ENCODE results near the gene FKBP8. TPM values are rescaled to one million over a fixed set of nuclear protein-coding genes. Genes with fewer than 3 reads are reported as not detected.

FKBP8 gene
- polyA plus RNA-seq, 1 donor from 2014 or later: 183 TPM

DNA sequence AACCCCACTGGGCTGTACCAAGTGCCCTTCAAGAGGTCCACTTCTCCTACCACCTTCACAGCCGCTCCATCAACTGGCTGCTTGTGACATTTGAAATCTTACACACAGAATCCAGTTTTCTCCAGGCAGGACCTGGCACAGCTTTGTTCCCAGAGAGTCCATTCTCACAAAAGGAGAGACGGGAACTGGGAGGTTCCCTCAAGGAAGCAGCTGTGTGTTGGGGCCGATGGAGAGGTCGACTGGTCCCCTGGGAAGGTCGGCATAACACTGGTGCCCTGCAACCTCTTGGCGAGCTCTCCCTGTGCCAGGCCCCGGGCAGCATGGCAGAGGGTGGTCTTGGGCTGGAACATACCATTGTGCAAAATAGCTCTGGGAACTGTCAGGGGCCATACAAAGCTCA is 43.0 kb downstream of the FKBP8 start:
- Histone ChIP-seq H3K27ac (ENCODE audit: low read length) (no peak overlapping the region), H3K4me3 (ENCODE audit: low read length) (no peak overlapping the region), H4K20me1 (ENCODE audit: insufficient read depth) (no peaks in the 10 kb centered on the region), H3K9me2 (ENCODE audit: insufficient read depth, low read length) (no peaks in the 10 kb centered on the region), H2AFZ (ENCODE audit: low read depth, low read length) (no peak overlapping the region), H3F3A (ENCODE audit: insufficient read depth, low read length, poor library complexity, severe bottlenecking) (no peaks in the 10 kb centered on the region), H3K79me2 (replicated peaks; ENCODE audit: insufficient read depth, low read length) (peaks cover 3% of the 10 kb centered on the region), H3K36me3 (ENCODE audit: insufficient read depth, low read length) (no peaks in the 10 kb centered on the region), H3K9ac (ENCODE audit: low read length) (no peak overlapping the region), H3K9me3 (ENCODE audit: low read length) (no peaks in the 10 kb centered on the region), H3K27me3 (ENCODE audit: insufficient read depth, low read depth, low read length) (no peaks in the 10 kb centered on the region), H3K4me2 (ENCODE audit: low read length) (no peak overlapping the region)
- TF ChIP-seq POLR2AphosphoS5 (IDR thresholded peaks at IDR 0.05) (no peak), EP300 (conservative IDR thresholded peaks at IDR 0.05; ENCODE audit: poor library complexity, severe bottlenecking) (no peak), SMC3 (conservative IDR thresholded peaks at IDR 0.05; ENCODE audit: poor library complexity) (no peak), TAF1 (IDR thresholded peaks at IDR 0.05; ENCODE audit: low read depth) (no peak), RAD21 (conservative IDR thresholded peaks at IDR 0.05) (no peak), MXI1 (conservative IDR thresholded peaks at IDR 0.05; ENCODE audit: poor library complexity, severe bottlenecking) (no peak), EZH2 (IDR thresholded peaks at IDR 0.05; ENCODE audit: borderline replicate concordance, insufficient read depth, low read length, poor library complexity, severe bottlenecking) (no peak)
- TF ChIP-seq, protein P1, sequence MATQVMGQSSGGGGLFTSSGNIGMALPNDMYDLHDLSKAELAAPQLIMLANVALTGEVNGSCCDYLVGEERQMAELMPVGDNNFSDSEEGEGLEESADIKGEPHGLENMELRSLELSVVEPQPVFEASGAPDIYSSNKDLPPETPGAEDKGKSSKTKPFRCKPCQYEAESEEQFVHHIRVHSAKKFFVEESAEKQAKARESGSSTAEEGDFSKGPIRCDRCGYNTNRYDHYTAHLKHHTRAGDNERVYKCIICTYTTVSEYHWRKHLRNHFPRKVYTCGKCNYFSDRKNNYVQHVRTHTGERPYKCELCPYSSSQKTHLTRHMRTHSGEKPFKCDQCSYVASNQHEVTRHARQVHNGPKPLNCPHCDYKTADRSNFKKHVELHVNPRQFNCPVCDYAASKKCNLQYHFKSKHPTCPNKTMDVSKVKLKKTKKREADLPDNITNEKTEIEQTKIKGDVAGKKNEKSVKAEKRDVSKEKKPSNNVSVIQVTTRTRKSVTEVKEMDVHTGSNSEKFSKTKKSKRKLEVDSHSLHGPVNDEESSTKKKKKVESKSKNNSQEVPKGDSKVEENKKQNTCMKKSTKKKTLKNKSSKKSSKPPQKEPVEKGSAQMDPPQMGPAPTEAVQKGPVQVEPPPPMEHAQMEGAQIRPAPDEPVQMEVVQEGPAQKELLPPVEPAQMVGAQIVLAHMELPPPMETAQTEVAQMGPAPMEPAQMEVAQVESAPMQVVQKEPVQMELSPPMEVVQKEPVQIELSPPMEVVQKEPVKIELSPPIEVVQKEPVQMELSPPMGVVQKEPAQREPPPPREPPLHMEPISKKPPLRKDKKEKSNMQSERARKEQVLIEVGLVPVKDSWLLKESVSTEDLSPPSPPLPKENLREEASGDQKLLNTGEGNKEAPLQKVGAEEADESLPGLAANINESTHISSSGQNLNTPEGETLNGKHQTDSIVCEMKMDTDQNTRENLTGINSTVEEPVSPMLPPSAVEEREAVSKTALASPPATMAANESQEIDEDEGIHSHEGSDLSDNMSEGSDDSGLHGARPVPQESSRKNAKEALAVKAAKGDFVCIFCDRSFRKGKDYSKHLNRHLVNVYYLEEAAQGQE (IDR thresholded peaks at IDR 0.05; ENCODE audit: borderline replicate concordance): no peak
- TF ChIP-seq, protein P2, sequence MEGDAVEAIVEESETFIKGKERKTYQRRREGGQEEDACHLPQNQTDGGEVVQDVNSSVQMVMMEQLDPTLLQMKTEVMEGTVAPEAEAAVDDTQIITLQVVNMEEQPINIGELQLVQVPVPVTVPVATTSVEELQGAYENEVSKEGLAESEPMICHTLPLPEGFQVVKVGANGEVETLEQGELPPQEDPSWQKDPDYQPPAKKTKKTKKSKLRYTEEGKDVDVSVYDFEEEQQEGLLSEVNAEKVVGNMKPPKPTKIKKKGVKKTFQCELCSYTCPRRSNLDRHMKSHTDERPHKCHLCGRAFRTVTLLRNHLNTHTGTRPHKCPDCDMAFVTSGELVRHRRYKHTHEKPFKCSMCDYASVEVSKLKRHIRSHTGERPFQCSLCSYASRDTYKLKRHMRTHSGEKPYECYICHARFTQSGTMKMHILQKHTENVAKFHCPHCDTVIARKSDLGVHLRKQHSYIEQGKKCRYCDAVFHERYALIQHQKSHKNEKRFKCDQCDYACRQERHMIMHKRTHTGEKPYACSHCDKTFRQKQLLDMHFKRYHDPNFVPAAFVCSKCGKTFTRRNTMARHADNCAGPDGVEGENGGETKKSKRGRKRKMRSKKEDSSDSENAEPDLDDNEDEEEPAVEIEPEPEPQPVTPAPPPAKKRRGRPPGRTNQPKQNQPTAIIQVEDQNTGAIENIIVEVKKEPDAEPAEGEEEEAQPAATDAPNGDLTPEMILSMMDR (IDR thresholded peaks at IDR 0.05; ENCODE audit: poor library complexity, severe bottlenecking): no peak

DNA sequence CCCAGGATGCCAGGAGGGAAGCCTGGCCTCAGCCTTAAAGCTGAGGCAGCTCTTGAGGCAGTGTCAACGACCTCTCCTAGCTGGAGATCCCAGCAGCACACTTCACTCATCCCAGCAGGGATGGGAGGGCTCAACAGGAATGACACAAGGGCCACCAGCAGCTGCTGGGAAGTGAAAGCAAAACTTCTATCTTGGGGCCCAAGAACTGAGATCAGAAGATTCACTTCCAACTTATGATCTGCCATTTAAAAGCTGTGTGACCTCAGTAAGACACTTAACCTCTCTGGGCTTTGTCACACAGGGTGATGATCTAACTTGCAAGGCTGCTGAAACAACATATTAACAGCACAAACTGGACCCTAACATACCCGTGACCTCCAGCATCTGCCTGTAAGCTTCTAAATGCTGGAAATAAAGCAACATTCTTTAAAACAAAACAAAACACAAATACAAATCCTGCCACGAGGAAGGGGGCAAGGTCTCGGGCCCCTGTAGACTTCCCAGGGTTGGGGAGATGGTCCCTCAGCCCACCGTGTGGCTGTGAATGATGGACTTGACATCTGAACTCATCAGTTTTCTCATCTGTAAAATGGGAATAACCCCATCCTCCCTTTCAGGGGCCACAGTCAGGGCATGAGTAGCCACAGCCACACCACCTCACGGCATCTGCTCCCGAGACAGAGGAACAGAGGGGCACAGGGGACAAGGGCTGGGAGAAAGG is 44.2 kb downstream of the FKBP8 start:
- H3K9me2 ChIP-seq (ENCODE audit: insufficient read depth, low read length): no peaks in the 10 kb centered on the region
- no peaks in the 10 kb centered on the region for H3K36me3 ChIP-seq (ENCODE audit: insufficient read depth, low read length)
- no peaks in the 10 kb centered on the region for H3K27me3 ChIP-seq (ENCODE audit: insufficient read depth, low read depth, low read length)
- no peaks in the 10 kb centered on the region for H3K9me3 ChIP-seq (ENCODE audit: low read length)
- no peak overlapping the region for H3K27ac ChIP-seq (ENCODE audit: low read length)
- no peak overlapping the region for H2AFZ ChIP-seq (ENCODE audit: low read depth, low read length)
- no peak overlapping the region for H3K9ac ChIP-seq (ENCODE audit: low read length)
- no peaks in the 10 kb centered on the region for H4K20me1 ChIP-seq (ENCODE audit: insufficient read depth)
- H3K4me3 ChIP-seq (ENCODE audit: low read length): no peak overlapping the region
- TF ChIP-seq EZH2 (IDR thresholded peaks at IDR 0.05; ENCODE audit: borderline replicate concordance, insufficient read depth, low read length, poor library complexity, severe bottlenecking) (no peak), RAD21 (conservative IDR thresholded peaks at IDR 0.05) (no peak), MXI1 (conservative IDR thresholded peaks at IDR 0.05; ENCODE audit: poor library complexity, severe bottlenecking) (no peak), EP300 (conservative IDR thresholded peaks at IDR 0.05; ENCODE audit: poor library complexity, severe bottlenecking) (no peak), TAF1 (IDR thresholded peaks at IDR 0.05; ENCODE audit: low read depth) (no peak), SMC3 (conservative IDR thresholded peaks at IDR 0.05; ENCODE audit: poor library complexity) (no peak), POLR2AphosphoS5 (IDR thresholded peaks at IDR 0.05) (no peak)
- TF ChIP-seq, protein P2 (IDR thresholded peaks at IDR 0.05; ENCODE audit: poor library complexity, severe bottlenecking): no peak
- TF ChIP-seq, protein P1 (IDR thresholded peaks at IDR 0.05; ENCODE audit: borderline replicate concordance): no peak
- no peaks in the 10 kb centered on the region for H3F3A ChIP-seq (ENCODE audit: insufficient read depth, low read length, poor library complexity, severe bottlenecking)
- H3K4me2 ChIP-seq (ENCODE audit: low read length): no peak overlapping the region
- peaks cover 3% of the 10 kb centered on the region for H3K79me2 ChIP-seq (replicated peaks; ENCODE audit: insufficient read depth, low read length)

All from neural cell (in vitro differentiated cells).